BJ (cell line): ENCODE measurements around the gene SMG6. TPM values are rescaled to one million over a fixed set of nuclear protein-coding genes. Genes with fewer than 3 reads are reported as not detected.
A peak's percentile ranks its signal among the peaks of the same experiment; 100 is the strongest.

ENCODE experiments used
- CTCF ChIA-PET: fragments of 350-600 bp; formaldehyde crosslinking; extraction: SDS; loops from one replicate; lab custom pipeline; 2021; ENCODE audit warnings: antibody characterized with exemption, inconsistent platforms; lab: Yijun Ruan, JAX
- POLR2A ChIA-PET: fragments of 300-600 bp; sonication (Branson Sonifier 250); formaldehyde crosslinking; extraction: SDS; loops from one replicate; lab custom pipeline; 2021; ENCODE audit warnings: antibody characterized with exemption; lab: Charles Lee
- DNase-seq: peaks from one replicate; pipeline ENCODE4 v3.0.0-alpha.2; 2011; ENCODE audit warnings: low read depth
- H3K27me3 ChIP-seq: 2 replicates; pipeline ENCODE4 v1.6.0; 2011; ENCODE audit warnings: low read length; ENCODE audit not compliant: control insufficient read depth, insufficient read depth
- H3K36me3 ChIP-seq: 2 replicates; pipeline ENCODE4 v1.5.1; 2011; ENCODE audit warnings: low read length; ENCODE audit not compliant: control insufficient read depth, insufficient read depth
- H3K4me3 ChIP-seq: 2 replicates; pipeline ENCODE4 v1.5.1; 2011; ENCODE audit warnings: low read depth, mild to moderate bottlenecking, control low read depth, low read length
- CTCF ChIP-seq: IDR thresholded peaks from 2 replicates; pipeline ENCODE4 v1.5.1; 2011; ENCODE audit warnings: low read depth, mild to moderate bottlenecking, control low read depth, inconsistent platforms, low read length, moderate library complexity; ENCODE audit not compliant: insufficient read depth
- polyA plus RNA-seq: library from polyadenylated mRNA; depleted of rRNA; stranded (reverse); fragments of >200 nt; gene quantifications from 2 replicates; pipeline ENCODE4 v1.2.3, GENCODE V29; 2011

SMG6 gene
- polyA plus RNA-seq, 1 experiment: 29.7 TPM

GRCh38 chr17:2102931-2103809 is 200.4 kb downstream of the SMG6 start:
- no peak for TF ChIP-seq CTCF
- no peak for DNase-seq
- POLR2A ChIA-PET: interaction anchor here (0.6 kb wide), 1 partner anchor 12 kb away, joined by 4 read pairs; no protein-coding TSS in a partner anchor

GRCh38 chr17:2101448-2102257 is 201.9 kb downstream of the SMG6 start:
- ChIA-PET CTCF (interaction anchor here (0.9 to 1.8 kb wide), 2 partner anchors 73 to 143 kb away, joined by 3 to 8 read pairs; no protein-coding TSS in a partner anchor), POLR2A (no interaction called here)
- no peak for TF ChIP-seq CTCF
- H3K27me3 ChIP-seq: no peaks in the 10 kb centered on the region
- H3K36me3 ChIP-seq: 0 out of 2 replicates have a peak, but pooled peaks cover 2% of the 10 kb centered on the region
- DNase-seq: no peak
- no peak overlapping the region for H3K4me3 ChIP-seq

More at GRCh38 chr17:2102931-2103809, 200.4 kb downstream of the SMG6 start:
- H3K36me3 ChIP-seq: 0 out of 2 replicates have a peak, but pooled peaks cover 2% of the 10 kb centered on the region
- CTCF ChIA-PET: interaction anchor here (0.6 to 1.7 kb wide), 2 partner anchors 141 to 245 kb away, joined by 3 to 7 read pairs; no protein-coding TSS in a partner anchor
- no peaks in the 10 kb centered on the region for H3K27me3 ChIP-seq
- no peak overlapping the region for H3K4me3 ChIP-seq

- TF ChIP-seq CTCF: no peak
- H3K36me3 ChIP-seq: peaks cover 2% of the 10 kb centered on the region; the same call in 1 of the 2 replicates
- H3K4me3 ChIP-seq: no peak overlapping the region
- ChIA-PET CTCF (interaction anchor here (0.6 to 2.8 kb wide), 14 partner anchors 12 to 150 kb away, joined by 3 to 32 read pairs (median 5); no protein-coding TSS in a partner anchor), POLR2A (interaction anchor here (0.9 kb wide), 1 partner anchor 120 kb away, joined by 4 read pairs; no protein-coding TSS in a partner anchor)
- H3K27me3 ChIP-seq: no peaks in the 10 kb centered on the region
- DNase-seq: no peak
These were observed 208.1 kb downstream of the SMG6 start for GRCh38 chr17:2095536-2095910.

GRCh38 chr17:2094891-2095535 is 208.6 kb downstream of the SMG6 start:
- POLR2A ChIA-PET: interaction anchor here (0.9 kb wide), 1 partner anchor 121 kb away, joined by 4 read pairs; no protein-coding TSS in a partner anchor
- Histone ChIP-seq H3K27me3 (no peaks in the 10 kb centered on the region), H3K4me3 (no peak overlapping the region), H3K36me3 (peaks cover 2% of the 10 kb centered on the region; the same call in 1 of the 2 replicates)
- CTCF ChIA-PET: interaction anchor here (0.7 to 2.8 kb wide), 16 partner anchors 12 to 150 kb away, joined by 3 to 32 read pairs (median 6); no protein-coding TSS in a partner anchor
- peak; percentile 59 for TF ChIP-seq CTCF
- no peak for DNase-seq
